GM12891 (cell line): ENCODE results near the gene HCST.

Experiments
- POLR2A ChIP-seq: IDR thresholded peaks from 2 replicates; pipeline ENCODE4 v1.6.1; 2011; ENCODE audit warnings: low read depth, low read length, control low read depth
- POLR2AphosphoS5 ChIP-seq: IDR thresholded peaks from 2 replicates; pipeline ENCODE4 v1.6.1; 2011; ENCODE audit warnings: low read depth, low read length, control low read depth
- SPI1 ChIP-seq: IDR thresholded peaks from 2 replicates; pipeline ENCODE4 v1.6.1; 2011; ENCODE audit warnings: low read depth, low read length, control low read depth

DNA sequence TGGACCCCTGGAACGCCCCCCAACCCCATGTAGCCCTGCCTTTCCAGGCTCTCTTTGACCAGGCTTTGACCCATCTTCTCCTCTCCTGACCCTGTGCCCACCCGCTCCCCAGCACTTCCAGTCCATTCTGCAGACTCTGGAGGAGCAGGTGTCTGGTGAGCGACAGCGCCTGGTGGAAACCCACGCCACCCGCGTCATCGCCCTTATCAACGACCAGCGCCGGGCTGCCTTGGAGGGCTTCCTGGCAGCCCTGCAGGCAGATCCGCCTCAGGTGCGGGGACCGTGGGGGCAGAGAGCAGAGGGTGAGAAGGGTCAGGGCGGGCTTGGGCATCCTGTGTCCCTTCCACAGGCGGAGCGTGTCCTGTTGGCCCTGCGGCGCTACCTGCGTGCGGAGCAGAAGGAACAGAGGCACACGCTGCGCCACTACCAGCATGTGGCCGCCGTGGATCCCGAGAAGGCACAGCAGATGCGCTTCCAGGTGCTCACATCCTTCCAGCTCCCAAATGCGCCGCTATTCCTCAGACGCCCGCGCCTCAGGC lies 27.9 kb upstream of the HCST start:
- TF ChIP-seq SPI1, result no peak
- TF ChIP-seq POLR2AphosphoS5, result no peak
- no peak for TF ChIP-seq POLR2A
